HEK293 (cell line): Measurements from ENCODE around the gene MYEF2.

Experiments used
- CTCF ChIA-PET: fragments of 350-600 bp; formaldehyde crosslinking; extraction: SDS; loops from one replicate; lab custom pipeline; 2021; ENCODE audit warnings: antibody characterized with exemption; lab: Yijun Ruan, JAX
- POLR2A ChIA-PET: fragments of 300-600 bp; formaldehyde crosslinking; extraction: SDS; loops from one replicate; lab custom pipeline; 2020; ENCODE audit warnings: antibody characterized with exemption, inconsistent platforms; lab: Yijun Ruan, JAX
- H3K27ac ChIP-seq: fragments of 200-500 bp; sonication (Bioruptor generic); 2 replicates; pipeline ENCODE4 v1.5.1; 2014; ENCODE audit warnings: low read depth, low read length, control low read depth, inconsistent platforms; ENCODE audit errors: extremely low read depth
- H3K36me3 ChIP-seq, 2 experiments: fragments of 200-500 bp in 1 of 2; sonication (Bioruptor generic) in 1 of 2; 1 replicate in 1 of 2; 2 replicates in 1 of 2; pipeline ENCODE4 v1.5.1; 2014 to 2017; ENCODE audit warnings: inconsistent platforms in 2 of 2, low read length in 2 of 2; ENCODE audit not compliant: control insufficient read depth in 2 of 2, insufficient read depth in 1 of 2
- H3K4me1 ChIP-seq: fragments of 200-500 bp; sonication (Bioruptor generic); 2 replicates; pipeline ENCODE4 v1.5.1; 2014; ENCODE audit warnings: mild to moderate bottlenecking, low read length, inconsistent platforms; ENCODE audit not compliant: control insufficient read depth, insufficient read depth
- H3K4me3 ChIP-seq: 2 replicates; pipeline ENCODE4 v1.5.1; 2011; ENCODE audit warnings: low read depth, mild to moderate bottlenecking, control low read depth, low read length, moderate library complexity
- H3K9me3 ChIP-seq: fragments of 200-500 bp; sonication (Bioruptor generic); 2 replicates; pipeline ENCODE4 v1.5.1; 2014; ENCODE audit warnings: low read depth, low read length, inconsistent platforms; ENCODE audit not compliant: control insufficient read depth, insufficient read depth
- BCL11A ChIP-seq: fragments of 450-650 bp; formaldehyde crosslinking; IDR thresholded peaks from 2 replicates; pipeline ENCODE4 v1.5.1; 2016; ENCODE audit warnings: low read depth, missing biosample characterization, missing genetic modification characterization
- HOXC10 ChIP-seq: sonication (generic); formaldehyde crosslinking; IDR thresholded peaks from 2 replicates; pipeline ENCODE4 v1.8.1; 2023; ENCODE audit warnings: mild to moderate bottlenecking, missing genetic modification reagents
- HOXD13 ChIP-seq: sonication (generic); formaldehyde crosslinking; IDR thresholded peaks from 2 replicates; pipeline ENCODE4 v1.8.0; 2022; ENCODE audit warnings: missing genetic modification reagents, borderline replicate concordance
- ZBTB1 ChIP-seq: fragments of 450-650 bp; formaldehyde crosslinking; IDR thresholded peaks from 2 replicates; pipeline ENCODE4 v1.5.1; 2016; ENCODE audit warnings: missing biosample characterization, missing genetic modification characterization
- ZBTB48 ChIP-seq: fragments of 450-650 bp; formaldehyde crosslinking; IDR thresholded peaks from 2 replicates; pipeline ENCODE4 v1.5.1; 2016; ENCODE audit warnings: missing biosample characterization, missing genetic modification characterization
- ZFHX2 ChIP-seq: fragments of 450-650 bp; formaldehyde crosslinking; conservative IDR thresholded peaks from 2 replicates; pipeline ENCODE4 v1.5.1; 2016; ENCODE audit warnings: missing biosample characterization, missing genetic modification characterization
- ZNF169 ChIP-seq: fragments of 450-650 bp; formaldehyde crosslinking; IDR thresholded peaks from 2 replicates; pipeline ENCODE4 v1.5.1; 2016; ENCODE audit warnings: missing biosample characterization, missing genetic modification characterization
- ZNF19 ChIP-seq: fragments of 450-650 bp; formaldehyde crosslinking; IDR thresholded peaks from 2 replicates; pipeline ENCODE4; 2016; ENCODE audit warnings: missing biosample characterization, missing genetic modification characterization, low read depth
- ZNF214 ChIP-seq: fragments of 450-650 bp; formaldehyde crosslinking; IDR thresholded peaks from 2 replicates; pipeline ENCODE4 v1.5.1; 2017; ENCODE audit warnings: missing biosample characterization, mild to moderate bottlenecking, missing genetic modification characterization, borderline replicate concordance
- ZNF239 ChIP-seq: fragments of 450-650 bp; formaldehyde crosslinking; IDR thresholded peaks from 2 replicates; pipeline ENCODE4 v1.5.1; 2016; ENCODE audit warnings: missing biosample characterization, missing genetic modification characterization
- ZNF248 ChIP-seq: fragments of 450-650 bp; formaldehyde crosslinking; IDR thresholded peaks from 2 replicates; pipeline ENCODE4 v1.5.1; 2017; ENCODE audit warnings: missing biosample characterization, missing genetic modification characterization
- ZNF292 ChIP-seq: fragments of 450-650 bp; formaldehyde crosslinking; IDR thresholded peaks from 2 replicates; pipeline ENCODE4 v1.5.1; 2016; ENCODE audit warnings: low read depth, missing biosample characterization, missing genetic modification characterization, borderline replicate concordance
- ZNF354C ChIP-seq: fragments of 450-650 bp; formaldehyde crosslinking; IDR thresholded peaks from 2 replicates; pipeline ENCODE4 v1.5.1; 2016; ENCODE audit warnings: missing biosample characterization, missing genetic modification characterization, low read depth, borderline replicate concordance
- ZNF404 ChIP-seq: fragments of 450-650 bp; formaldehyde crosslinking; IDR thresholded peaks from 2 replicates; pipeline ENCODE4 v1.5.1; 2017; ENCODE audit warnings: missing biosample characterization, missing genetic modification characterization
- ZNF48 ChIP-seq: fragments of 450-650 bp; formaldehyde crosslinking; IDR thresholded peaks from 2 replicates; pipeline ENCODE4 v1.5.1; 2016; ENCODE audit warnings: missing biosample characterization, missing genetic modification characterization
- ZNF510 ChIP-seq: fragments of 450-650 bp; formaldehyde crosslinking; IDR thresholded peaks from 2 replicates; pipeline ENCODE4 v1.5.1; 2018; ENCODE audit warnings: mild to moderate bottlenecking, missing genetic modification characterization, missing biosample characterization; ENCODE audit not compliant: insufficient replicate concordance
- ZNF521 ChIP-seq: fragments of 450-650 bp; formaldehyde crosslinking; IDR thresholded peaks from 2 replicates; pipeline ENCODE4 v1.5.1; 2017; ENCODE audit warnings: missing biosample characterization, mild to moderate bottlenecking, missing genetic modification characterization
- ZNF530 ChIP-seq: fragments of 450-650 bp; formaldehyde crosslinking; IDR thresholded peaks from 2 replicates; pipeline ENCODE4 v1.5.1; 2016; ENCODE audit warnings: low read depth, missing biosample characterization, missing genetic modification characterization
- ZNF558 ChIP-seq: fragments of 450-650 bp; formaldehyde crosslinking; IDR thresholded peaks from 2 replicates; pipeline ENCODE4 v1.5.1; 2016; ENCODE audit warnings: missing biosample characterization, missing genetic modification characterization
- ZNF561 ChIP-seq: fragments of 450-650 bp; IDR thresholded peaks from 2 replicates; pipeline ENCODE4 v1.5.1; 2018; ENCODE audit warnings: missing biosample characterization, missing genetic modification characterization, borderline replicate concordance
- ZNF654 ChIP-seq: fragments of 450-650 bp; formaldehyde crosslinking; IDR thresholded peaks from 2 replicates; pipeline ENCODE4 v1.5.1; 2016; ENCODE audit warnings: low read depth, missing biosample characterization, missing genetic modification characterization
- ZNF664 ChIP-seq: fragments of 450-650 bp; formaldehyde crosslinking; IDR thresholded peaks from 2 replicates; pipeline ENCODE4 v1.5.1; 2016; ENCODE audit warnings: missing biosample characterization, missing genetic modification characterization
- ZNF707 ChIP-seq: fragments of 450-650 bp; formaldehyde crosslinking; IDR thresholded peaks from 2 replicates; pipeline ENCODE4 v1.5.1; 2016; ENCODE audit warnings: missing biosample characterization, missing genetic modification characterization
- ZNF843 ChIP-seq: fragments of 450-650 bp; formaldehyde crosslinking; IDR thresholded peaks from 2 replicates; pipeline ENCODE4 v1.5.1; 2016; ENCODE audit warnings: missing biosample characterization, missing genetic modification characterization
- ZSCAN18 ChIP-seq: fragments of 450-650 bp; formaldehyde crosslinking; IDR thresholded peaks from 2 replicates; pipeline ENCODE4 v1.5.1; 2016; ENCODE audit warnings: missing biosample characterization, missing genetic modification characterization
- ZSCAN30 ChIP-seq: fragments of 450-650 bp; IDR thresholded peaks from 2 replicates; pipeline ENCODE4 v1.5.1; 2018; ENCODE audit warnings: missing biosample characterization, mild to moderate bottlenecking, missing genetic modification characterization, moderate library complexity
- ZSCAN4 ChIP-seq: fragments of 450-650 bp; formaldehyde crosslinking; IDR thresholded peaks from 2 replicates; pipeline ENCODE4 v1.5.1; 2017; ENCODE audit warnings: missing biosample characterization, missing genetic modification characterization
- TF ChIP-seq, protein P1 (sequence below): fragments of 450-650 bp; formaldehyde crosslinking; IDR thresholded peaks from 2 replicates; pipeline ENCODE4 v1.5.1; 2016; ENCODE audit warnings: missing biosample characterization, missing genetic modification characterization

Gene MYEF2

DNA sequence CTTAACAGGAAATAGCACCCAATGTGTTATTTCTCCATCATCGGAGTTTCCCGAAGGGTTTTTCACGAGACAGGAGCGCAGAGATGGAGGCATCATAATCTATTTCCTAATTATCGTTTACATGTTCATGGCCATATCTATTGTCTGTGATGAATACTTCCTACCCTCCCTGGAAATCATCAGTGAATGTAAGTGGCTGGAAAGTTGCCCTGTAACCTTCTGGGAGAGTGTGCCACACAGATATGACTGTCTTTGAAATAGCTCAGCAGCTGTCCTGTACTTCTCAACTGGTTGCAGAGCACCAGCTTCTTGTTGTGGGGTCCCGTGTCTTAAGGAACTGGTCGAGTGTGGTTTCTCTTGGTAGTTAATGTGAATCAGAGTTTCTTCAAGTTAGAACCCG is 56.2 kb downstream of the MYEF2 start:
- H3K9me3 ChIP-seq = no peaks in the 10 kb centered on the region
- no peaks in the 10 kb centered on the region for H3K36me3 ChIP-seq
- CTCF ChIA-PET = no interaction called here
- no peak overlapping the region for H3K4me3 ChIP-seq
- TF ChIP-seq ZNF239 = no peak
- no peak for TF ChIP-seq ZNF48 (tag by site-specific recombination)
- TF ChIP-seq ZNF510 = no peak
- no peak for TF ChIP-seq ZSCAN30 (tag by site-specific recombination)
- no peak for TF ChIP-seq ZNF530
- no peak for TF ChIP-seq ZNF521 (tag by site-specific recombination)
- TF ChIP-seq ZBTB1 (tag by site-specific recombination) = no peak
- TF ChIP-seq ZNF843 (tag by site-specific recombination) = no peak
- TF ChIP-seq, all 188 proteins: peak for 0
- Histone ChIP-seq H3K27ac (no peak overlapping the region), H3K4me1 (no peaks in the 10 kb centered on the region)
- POLR2A ChIA-PET = no interaction called here

DNA sequence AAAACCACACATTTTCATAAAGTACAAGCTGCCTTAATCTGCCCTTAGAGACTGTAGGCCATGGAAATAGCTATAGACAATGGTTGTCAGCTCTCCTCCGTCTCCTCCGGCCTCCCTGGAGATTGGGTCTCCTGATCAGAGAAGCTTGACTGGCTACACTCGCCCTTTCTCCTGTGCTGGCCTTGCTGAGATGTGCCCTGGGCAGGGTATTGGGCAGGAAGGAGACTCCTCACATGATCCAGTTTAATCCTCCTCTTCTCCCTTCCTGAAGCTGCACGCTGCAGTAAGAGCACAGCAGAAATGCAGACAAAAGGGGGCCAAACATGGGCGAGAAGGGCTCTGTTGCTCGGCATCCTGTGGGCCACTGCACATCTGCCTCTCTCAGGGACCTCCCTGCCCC is 57.4 kb downstream of the MYEF2 start, which contains the start of gene SLC24A5:
Gene SLC24A5, plus strand, starts transcription at position 246 of the 400 bp plus-strand sequence. Its CDS starts 55 bp downstream, at position 301.
- Histone ChIP-seq H3K9me3 (no peaks in the 10 kb centered on the region), H3K4me1 (no peaks in the 10 kb centered on the region), H3K4me3 (no peak within 1 kb of the TSS)
- ChIA-PET CTCF (no interaction called here), POLR2A (no interaction called here)
- TF ChIP-seq BCL11A (tag by site-specific recombination) (no peak), ZBTB48 (tag by site-specific recombination) (no peak), ZSCAN4 (tag by site-specific recombination) (no peak), ZNF214 (tag by site-specific recombination) (no peak), ZNF654 (tag by site-specific recombination) (no peak), ZNF404 (tag by site-specific recombination) (no peak), ZNF19 (tag by site-specific recombination) (no peak), ZNF558 (tag by site-specific recombination) (no peak), ZFHX2 (no peak), ZNF169 (tag by site-specific recombination) (no peak), ZNF664 (tag by site-specific recombination) (no peak), ZNF561 (tag by site-specific recombination) (no peak), ZNF707 (tag by site-specific recombination) (no peak), ZNF354C (tag by site-specific recombination) (no peak)
- TF ChIP-seq, protein P1, sequence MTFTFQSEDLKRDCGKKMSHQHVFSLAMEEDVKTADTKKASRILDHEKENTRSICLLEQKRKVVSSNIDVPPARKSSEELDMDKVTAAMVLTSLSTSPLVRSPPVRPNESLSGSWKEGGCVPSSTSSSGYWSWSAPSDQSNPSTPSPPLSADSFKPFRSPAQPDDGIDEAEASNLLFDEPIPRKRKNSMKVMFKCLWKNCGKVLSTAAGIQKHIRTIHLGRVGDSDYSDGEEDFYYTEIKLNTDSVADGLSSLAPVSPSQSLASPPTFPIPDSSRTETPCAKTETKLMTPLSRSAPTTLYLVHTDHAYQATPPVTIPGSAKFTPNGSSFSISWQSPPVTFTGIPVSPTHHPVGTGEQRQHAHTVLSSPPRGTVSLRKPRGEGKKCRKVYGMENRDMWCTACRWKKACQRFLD (tag by site-specific recombination) = no peak
- TF ChIP-seq, all 188 proteins: peak for 0
- Histone ChIP-seq H3K36me3 (no peaks in the 10 kb centered on the region), H3K27ac (no peak within 1 kb of the TSS)

DNA sequence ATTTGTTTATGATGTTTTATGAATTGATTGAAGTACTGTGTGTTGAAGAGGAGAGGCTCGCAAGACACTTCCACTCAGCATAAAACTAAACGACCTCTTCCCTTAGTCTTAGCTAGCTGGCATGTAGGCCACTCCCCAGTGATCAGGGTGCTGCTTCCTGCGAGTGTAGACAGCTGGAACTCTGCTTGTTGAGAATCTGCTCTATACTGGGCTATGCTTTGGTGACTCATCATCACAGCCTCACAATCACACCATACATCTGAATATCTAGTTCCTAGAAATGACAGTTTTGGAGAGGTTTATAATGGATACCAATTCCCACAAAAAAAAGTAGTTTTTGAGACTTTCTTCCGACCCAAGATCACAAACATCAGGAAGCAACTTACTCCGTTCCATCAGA is 58.8 kb downstream of the MYEF2 start:
- H3K4me1 ChIP-seq = no peaks in the 10 kb centered on the region
- CTCF ChIA-PET = no interaction called here
- TF ChIP-seq ZNF292 (tag by site-specific recombination) (no peak), ZSCAN18 (tag by site-specific recombination) (no peak), HOXC10 (CRISPR knock-in tag) (no peak), HOXD13 (CRISPR knock-in tag) (no peak), ZNF248 (tag by site-specific recombination) (no peak), ZNF521 (tag by site-specific recombination) (no peak), ZBTB1 (tag by site-specific recombination) (no peak)
- TF ChIP-seq, all 188 proteins: peak for 0
- POLR2A ChIA-PET = no interaction called here
- Histone ChIP-seq H3K4me3 (no peak overlapping the region), H3K9me3 (no peaks in the 10 kb centered on the region), H3K27ac (no peak overlapping the region), H3K36me3 (no peaks in the 10 kb centered on the region)
